GM23338 (cell line): ENCODE results near the gene TPM1.

Source experiments
- CTCF ChIP-seq, 2 experiments: fragments of 200-600 bp in 1 of 2; sonication (generic) in 1 of 2; conservative IDR thresholded peaks; 2 replicates each; pipeline versions ENCODE4 v1.5.1 to v1.6.1; 2016 to 2017; ENCODE audit warnings: antibody characterized with exemption in 2 of 2, low read depth in 2 of 2, mild to moderate bottlenecking in 2 of 2, moderate library complexity in 1 of 2
- EZH2 ChIP-seq: fragments of 200-600 bp; sonication (generic); IDR thresholded peaks from one replicate; pipeline ENCODE4 v1.8.0; 2017; ENCODE audit warnings: antibody characterized with exemption, mild to moderate bottlenecking, low read depth; ENCODE audit not compliant: unreplicated experiment
- EZH2phosphoT487 ChIP-seq: fragments of 200-600 bp; sonication (generic); IDR thresholded peaks from one replicate; pipeline ENCODE4 v1.8.1; 2018; ENCODE audit warnings: antibody characterized with exemption; ENCODE audit not compliant: unreplicated experiment
- JUNB ChIP-seq: IDR thresholded peaks from one replicate; pipeline ENCODE4 v1.6.1; 2016; ENCODE audit warnings: antibody characterized with exemption; ENCODE audit not compliant: unreplicated experiment
- POLR2AphosphoS5 ChIP-seq: IDR thresholded peaks from 2 replicates; pipeline ENCODE4 v1.6.1; 2016; ENCODE audit warnings: antibody characterized with exemption, low read depth
- TF ChIP-seq, protein P1 (sequence below): IDR thresholded peaks from one replicate; pipeline ENCODE4 v1.6.1; 2018; ENCODE audit warnings: antibody characterized with exemption; ENCODE audit not compliant: unreplicated experiment

DNA sequence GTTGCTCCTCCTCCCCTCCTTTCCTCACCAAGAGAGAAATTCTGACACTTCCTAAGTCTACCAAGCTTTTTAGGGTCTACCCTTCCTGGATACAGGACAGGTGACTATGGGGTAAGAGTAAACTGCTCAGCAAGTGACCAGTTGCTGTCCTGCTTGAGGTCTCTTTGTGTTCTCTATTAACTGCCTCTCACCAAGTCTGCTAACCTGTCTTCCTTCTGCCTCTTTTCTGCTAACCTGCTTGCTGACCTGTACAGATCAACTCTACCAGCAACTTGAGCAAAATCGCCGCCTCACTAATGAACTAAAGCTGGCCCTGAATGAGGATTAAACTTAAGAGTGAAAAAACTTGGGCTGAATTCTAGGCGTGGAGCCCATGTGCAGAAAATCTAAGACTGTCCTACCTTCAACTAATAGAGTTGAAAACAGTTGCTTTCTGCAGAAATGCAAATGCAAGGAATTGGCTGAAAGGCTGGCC is 27.1 kb downstream of the TPM1 start:
- TF ChIP-seq CTCF (conservative IDR thresholded peaks at IDR 0.05; ENCODE audit: low read depth in 2 of 2) (no peak), EZH2 (no peak), POLR2AphosphoS5 (no peak), JUNB (no peak), EZH2phosphoT487 (no peak)
- TF ChIP-seq, protein P1, sequence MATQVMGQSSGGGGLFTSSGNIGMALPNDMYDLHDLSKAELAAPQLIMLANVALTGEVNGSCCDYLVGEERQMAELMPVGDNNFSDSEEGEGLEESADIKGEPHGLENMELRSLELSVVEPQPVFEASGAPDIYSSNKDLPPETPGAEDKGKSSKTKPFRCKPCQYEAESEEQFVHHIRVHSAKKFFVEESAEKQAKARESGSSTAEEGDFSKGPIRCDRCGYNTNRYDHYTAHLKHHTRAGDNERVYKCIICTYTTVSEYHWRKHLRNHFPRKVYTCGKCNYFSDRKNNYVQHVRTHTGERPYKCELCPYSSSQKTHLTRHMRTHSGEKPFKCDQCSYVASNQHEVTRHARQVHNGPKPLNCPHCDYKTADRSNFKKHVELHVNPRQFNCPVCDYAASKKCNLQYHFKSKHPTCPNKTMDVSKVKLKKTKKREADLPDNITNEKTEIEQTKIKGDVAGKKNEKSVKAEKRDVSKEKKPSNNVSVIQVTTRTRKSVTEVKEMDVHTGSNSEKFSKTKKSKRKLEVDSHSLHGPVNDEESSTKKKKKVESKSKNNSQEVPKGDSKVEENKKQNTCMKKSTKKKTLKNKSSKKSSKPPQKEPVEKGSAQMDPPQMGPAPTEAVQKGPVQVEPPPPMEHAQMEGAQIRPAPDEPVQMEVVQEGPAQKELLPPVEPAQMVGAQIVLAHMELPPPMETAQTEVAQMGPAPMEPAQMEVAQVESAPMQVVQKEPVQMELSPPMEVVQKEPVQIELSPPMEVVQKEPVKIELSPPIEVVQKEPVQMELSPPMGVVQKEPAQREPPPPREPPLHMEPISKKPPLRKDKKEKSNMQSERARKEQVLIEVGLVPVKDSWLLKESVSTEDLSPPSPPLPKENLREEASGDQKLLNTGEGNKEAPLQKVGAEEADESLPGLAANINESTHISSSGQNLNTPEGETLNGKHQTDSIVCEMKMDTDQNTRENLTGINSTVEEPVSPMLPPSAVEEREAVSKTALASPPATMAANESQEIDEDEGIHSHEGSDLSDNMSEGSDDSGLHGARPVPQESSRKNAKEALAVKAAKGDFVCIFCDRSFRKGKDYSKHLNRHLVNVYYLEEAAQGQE: no peak
